ENCODE data around the gene TTC39C. TPM values are rescaled to one million over a fixed set of nuclear protein-coding genes. Genes with fewer than 3 reads are reported as not detected.

The TTC39C gene
- total RNA-seq, 1 donor from 2014 or later: 12.8 TPM

DNA sequence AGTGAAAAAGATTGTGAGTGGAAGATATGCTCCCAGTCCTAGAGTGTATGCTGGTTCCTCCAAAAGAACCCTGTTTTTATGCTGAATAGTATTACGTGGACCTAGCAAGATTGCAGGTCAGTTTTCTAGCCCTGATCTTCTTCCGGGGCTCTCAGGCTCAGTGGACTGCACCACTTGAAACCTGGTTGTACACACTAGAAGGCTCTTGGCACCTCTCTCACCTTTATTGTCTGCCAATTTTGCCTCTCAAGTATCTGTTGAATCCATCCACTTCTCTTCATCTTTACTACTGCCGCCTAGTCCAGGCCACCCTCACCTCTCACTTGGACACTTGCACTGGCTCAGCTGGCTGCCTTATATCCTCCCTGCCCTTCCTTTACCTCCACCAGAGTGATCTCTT, 16.8 kb downstream of the TTC39C start:
- FAIRE-seq (no peak), DNase-seq (ENCODE audit: low read depth) (no peak)
- peaks cover 16% of the 10 kb centered on the region for H3K79me2 ChIP-seq (ENCODE audit: insufficient read depth, low read length)
- TF ChIP-seq, protein P1, sequence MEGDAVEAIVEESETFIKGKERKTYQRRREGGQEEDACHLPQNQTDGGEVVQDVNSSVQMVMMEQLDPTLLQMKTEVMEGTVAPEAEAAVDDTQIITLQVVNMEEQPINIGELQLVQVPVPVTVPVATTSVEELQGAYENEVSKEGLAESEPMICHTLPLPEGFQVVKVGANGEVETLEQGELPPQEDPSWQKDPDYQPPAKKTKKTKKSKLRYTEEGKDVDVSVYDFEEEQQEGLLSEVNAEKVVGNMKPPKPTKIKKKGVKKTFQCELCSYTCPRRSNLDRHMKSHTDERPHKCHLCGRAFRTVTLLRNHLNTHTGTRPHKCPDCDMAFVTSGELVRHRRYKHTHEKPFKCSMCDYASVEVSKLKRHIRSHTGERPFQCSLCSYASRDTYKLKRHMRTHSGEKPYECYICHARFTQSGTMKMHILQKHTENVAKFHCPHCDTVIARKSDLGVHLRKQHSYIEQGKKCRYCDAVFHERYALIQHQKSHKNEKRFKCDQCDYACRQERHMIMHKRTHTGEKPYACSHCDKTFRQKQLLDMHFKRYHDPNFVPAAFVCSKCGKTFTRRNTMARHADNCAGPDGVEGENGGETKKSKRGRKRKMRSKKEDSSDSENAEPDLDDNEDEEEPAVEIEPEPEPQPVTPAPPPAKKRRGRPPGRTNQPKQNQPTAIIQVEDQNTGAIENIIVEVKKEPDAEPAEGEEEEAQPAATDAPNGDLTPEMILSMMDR (IDR thresholded peaks at IDR 0.05; ENCODE audit: insufficient read depth, low read depth, low read length): no peak
- no peak for TF ChIP-seq EZH2 (IDR thresholded peaks at IDR 0.05; ENCODE audit: insufficient read depth, low read length)
- H3K36me3 ChIP-seq (ENCODE audit: insufficient read depth, low read length): no peaks in the 10 kb centered on the region
- H3K9me3 Mint-ChIP-seq (ENCODE audit: unreplicated experiment): no peaks in the 10 kb centered on the region
- H3K4me2 ChIP-seq (ENCODE audit: low read length): no peak overlapping the region
- H3K4me3 Mint-ChIP-seq (ENCODE audit: unreplicated experiment): no peak overlapping the region
- peaks cover 2% of the 10 kb centered on the region for H3K36me3 Mint-ChIP-seq (ENCODE audit: low read depth, unreplicated experiment)
- H3K27me3 Mint-ChIP-seq (ENCODE audit: low read depth, unreplicated experiment): no peaks in the 10 kb centered on the region
- no peaks in the 10 kb centered on the region for H3K9me3 ChIP-seq (ENCODE audit: insufficient read depth, low read depth, low read length)
- H3K9ac ChIP-seq (ENCODE audit: low read length): no peak overlapping the region
- H2AFZ ChIP-seq (ENCODE audit: low read depth, low read length): no peak overlapping the region
- H3K27ac ChIP-seq (ENCODE audit: low read depth, low read length): no peak overlapping the region
- H3K4me1 Mint-ChIP-seq (ENCODE audit: low read depth, unreplicated experiment): no peaks in the 10 kb centered on the region
- H4K20me1 ChIP-seq (ENCODE audit: insufficient read depth, low read length): peaks cover 24% of the 10 kb centered on the region
- H3K4me1 ChIP-seq (ENCODE audit: insufficient read depth, low read length): no peaks in the 10 kb centered on the region
- no peak overlapping the region for H3K4me3 ChIP-seq (ENCODE audit: insufficient read depth, low read depth, low read length)
- no peaks in the 10 kb centered on the region for H3K27me3 ChIP-seq (ENCODE audit: insufficient read depth, low read length)
- no peak overlapping the region for H3K27ac Mint-ChIP-seq (ENCODE audit: unreplicated experiment)

DNA sequence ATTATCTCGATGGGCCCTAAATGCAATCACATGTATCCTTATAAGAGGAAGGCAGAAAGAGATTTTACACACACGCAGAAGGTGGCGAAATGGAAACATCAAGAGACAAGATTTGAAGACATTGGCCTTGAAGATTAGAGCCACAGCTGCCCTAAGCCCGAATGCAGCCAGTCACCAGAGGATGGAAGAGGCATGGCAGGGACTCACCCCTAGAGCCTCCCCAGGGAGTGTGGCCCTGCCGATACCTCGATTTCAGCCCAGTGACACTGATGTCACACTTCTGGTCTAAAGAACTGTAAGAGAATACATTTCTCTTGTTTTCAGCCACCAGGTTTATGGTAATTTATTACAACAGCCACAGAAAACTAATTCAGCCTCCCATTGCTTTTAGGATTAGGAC, 17.4 kb downstream of the TTC39C start:
- Mint-ChIP-seq H3K27me3 (ENCODE audit: low read depth, unreplicated experiment) (no peaks in the 10 kb centered on the region), H3K4me1 (ENCODE audit: low read depth, unreplicated experiment) (no peaks in the 10 kb centered on the region), H3K27ac (ENCODE audit: unreplicated experiment) (no peak overlapping the region), H3K36me3 (ENCODE audit: low read depth, unreplicated experiment) (peaks cover 2% of the 10 kb centered on the region), H3K9me3 (ENCODE audit: unreplicated experiment) (no peaks in the 10 kb centered on the region), H3K4me3 (ENCODE audit: unreplicated experiment) (no peak overlapping the region)
- no peak overlapping the region for H3K27ac ChIP-seq (ENCODE audit: low read depth, low read length)
- H3K9ac ChIP-seq (ENCODE audit: low read length): no peak overlapping the region
- no peak overlapping the region for H3K4me3 ChIP-seq (ENCODE audit: insufficient read depth, low read depth, low read length)
- no peaks in the 10 kb centered on the region for H3K4me1 ChIP-seq (ENCODE audit: insufficient read depth, low read length)
- DNase-seq (ENCODE audit: low read depth) (no peak), FAIRE-seq (no peak)
- no peak overlapping the region for H3K4me2 ChIP-seq (ENCODE audit: low read length)
- no peaks in the 10 kb centered on the region for H3K27me3 ChIP-seq (ENCODE audit: insufficient read depth, low read length)
- no peaks in the 10 kb centered on the region for H3K36me3 ChIP-seq (ENCODE audit: insufficient read depth, low read length)
- no peaks in the 10 kb centered on the region for H3K9me3 ChIP-seq (ENCODE audit: insufficient read depth, low read depth, low read length)
- H4K20me1 ChIP-seq (ENCODE audit: insufficient read depth, low read length): peaks cover 27% of the 10 kb centered on the region
- no peak for TF ChIP-seq EZH2 (IDR thresholded peaks at IDR 0.05; ENCODE audit: insufficient read depth, low read length)
- TF ChIP-seq, protein P1 (IDR thresholded peaks at IDR 0.05; ENCODE audit: insufficient read depth, low read depth, low read length): no peak
- H3K79me2 ChIP-seq (ENCODE audit: insufficient read depth, low read length): peaks cover 11% of the 10 kb centered on the region
- H2AFZ ChIP-seq (ENCODE audit: low read depth, low read length): no peak overlapping the region

DNA sequence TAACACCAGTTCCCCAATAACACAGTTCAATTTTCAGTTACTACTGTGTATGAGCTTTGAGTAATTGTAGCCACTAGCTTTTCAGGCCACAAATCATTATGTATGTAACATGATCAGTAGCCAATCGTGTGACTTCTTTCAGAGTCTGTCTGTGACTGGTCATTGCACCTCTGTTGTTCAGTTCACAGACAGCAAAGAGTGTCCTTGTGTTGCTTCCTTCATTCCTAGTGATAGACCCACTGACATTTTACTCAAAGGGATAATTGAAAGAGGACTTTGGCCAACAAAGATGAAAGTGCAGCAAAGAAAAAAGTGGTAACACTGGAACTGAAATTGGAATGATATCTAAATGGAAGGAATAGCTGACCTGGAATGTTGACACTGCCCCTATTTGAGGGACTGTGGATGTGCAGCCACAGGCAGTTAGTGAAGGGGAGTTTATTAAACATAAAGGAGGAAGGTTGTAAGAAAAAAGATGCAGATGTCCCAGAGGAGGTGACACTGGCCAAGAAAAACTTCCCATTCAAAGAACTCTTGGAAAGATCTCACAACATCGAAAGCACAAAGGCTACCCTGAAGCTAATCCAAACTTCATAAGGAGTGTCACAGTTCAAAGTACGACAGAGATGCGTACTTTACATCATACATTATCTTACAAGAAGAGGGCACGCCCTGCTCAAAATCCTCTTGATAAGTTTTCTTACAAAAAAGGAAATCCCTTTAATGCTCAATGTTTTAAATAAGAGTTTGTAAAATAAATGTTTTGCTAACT, 19.3 kb downstream of the TTC39C start:
- Histone ChIP-seq H3K27ac (ENCODE audit: low read depth, low read length) (no peak overlapping the region), H4K20me1 (ENCODE audit: insufficient read depth, low read length) (peaks cover 34% of the 10 kb centered on the region), H3K9me3 (ENCODE audit: insufficient read depth, low read depth, low read length) (no peaks in the 10 kb centered on the region), H3K27me3 (ENCODE audit: insufficient read depth, low read length) (no peaks in the 10 kb centered on the region), H2AFZ (ENCODE audit: low read depth, low read length) (no peak overlapping the region), H3K4me3 (ENCODE audit: insufficient read depth, low read depth, low read length) (no peak overlapping the region), H3K36me3 (ENCODE audit: insufficient read depth, low read length) (no peaks in the 10 kb centered on the region), H3K9ac (ENCODE audit: low read length) (no peak overlapping the region), H3K4me2 (ENCODE audit: low read length) (no peak overlapping the region), H3K4me1 (ENCODE audit: insufficient read depth, low read length) (no peaks in the 10 kb centered on the region), H3K79me2 (ENCODE audit: insufficient read depth, low read length) (peaks cover 16% of the 10 kb centered on the region)
- no peaks in the 10 kb centered on the region for H3K27me3 Mint-ChIP-seq (ENCODE audit: low read depth, unreplicated experiment)
- no peak overlapping the region for H3K27ac Mint-ChIP-seq (ENCODE audit: unreplicated experiment)
- TF ChIP-seq, protein P1 (IDR thresholded peaks at IDR 0.05; ENCODE audit: insufficient read depth, low read depth, low read length): no peak
- no peak for TF ChIP-seq EZH2 (IDR thresholded peaks at IDR 0.05; ENCODE audit: insufficient read depth, low read length)
- no peaks in the 10 kb centered on the region for H3K4me1 Mint-ChIP-seq (ENCODE audit: low read depth, unreplicated experiment)
- no peak for DNase-seq (ENCODE audit: low read depth)
- peaks cover 2% of the 10 kb centered on the region for H3K36me3 Mint-ChIP-seq (ENCODE audit: low read depth, unreplicated experiment)
- no peak for FAIRE-seq
- H3K9me3 Mint-ChIP-seq (ENCODE audit: unreplicated experiment): no peaks in the 10 kb centered on the region
- H3K4me3 Mint-ChIP-seq (ENCODE audit: unreplicated experiment): no peak overlapping the region

Data from astrocyte (in vitro differentiated cells and primary cell).